DMS53 treated with DMSO at 0.1 percent for 48 hours (cell line): ENCODE results near the gene ZNF268.

ENCODE experiments used
- DNase-seq: peaks from one replicate; lab custom pipeline; 2025; ENCODE audit not compliant: unreplicated experiment; lab: John Stamatoyannopoulos, UW

The ZNF268 gene

DNA sequence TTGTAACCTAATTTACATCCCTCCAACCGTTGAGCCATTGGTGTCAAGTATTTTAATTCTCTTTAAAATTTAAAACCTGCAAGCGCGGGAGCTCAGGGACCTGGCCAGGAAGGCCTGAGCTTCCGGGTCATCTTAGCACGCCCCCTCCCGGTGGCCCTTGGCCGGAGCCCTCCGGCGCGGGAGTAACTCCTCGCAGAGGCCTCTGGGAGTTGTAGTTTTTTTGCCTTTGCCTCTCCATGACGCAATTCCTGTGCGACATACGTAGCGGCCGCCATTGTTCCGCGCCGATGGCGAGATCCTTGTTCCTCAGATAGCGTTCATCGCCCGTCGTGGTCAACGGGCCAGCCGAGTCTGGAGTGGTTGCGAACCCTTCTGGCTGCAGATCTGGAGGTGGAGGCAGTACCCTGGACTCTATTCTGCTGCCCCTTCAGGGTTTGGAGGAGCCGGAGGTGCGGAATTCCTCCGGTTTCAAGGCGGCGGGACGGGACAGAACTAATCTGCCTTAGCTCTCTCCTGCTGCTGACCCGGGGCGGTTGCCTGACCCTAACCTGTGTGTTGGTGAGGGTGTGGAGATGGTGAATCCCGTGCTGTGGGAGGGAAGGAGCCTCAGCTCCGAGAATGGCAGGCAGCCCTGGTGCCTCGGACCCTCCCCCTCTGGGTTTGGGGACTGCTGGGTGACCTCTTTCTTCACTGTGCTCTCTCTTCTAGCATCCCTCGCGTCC lies at the start of gene ZNF268:
ZNF268 (plus strand) TSS at position 258 of the 722 bp plus-strand sequence. CDS start 503 bp downstream, outside the sequence.
- peak; percentile 92 for DNase-seq

- no peak for DNase-seq
These were observed 45.5 kb upstream of the ZNF268 start for GRCh38 chr12:133135747-133136146.

- DNase-seq = no peak
These were observed 35.3 kb upstream of the ZNF268 start for GRCh38 chr12:133145981-133146380.

- DNase-seq = no peak
These were observed 25.1 kb upstream of the ZNF268 start for GRCh38 chr12:133156125-133156690.

- no peak for DNase-seq
These were observed 15.5 kb upstream of the ZNF268 start for GRCh38 chr12:133165776-133166175.

DNA sequence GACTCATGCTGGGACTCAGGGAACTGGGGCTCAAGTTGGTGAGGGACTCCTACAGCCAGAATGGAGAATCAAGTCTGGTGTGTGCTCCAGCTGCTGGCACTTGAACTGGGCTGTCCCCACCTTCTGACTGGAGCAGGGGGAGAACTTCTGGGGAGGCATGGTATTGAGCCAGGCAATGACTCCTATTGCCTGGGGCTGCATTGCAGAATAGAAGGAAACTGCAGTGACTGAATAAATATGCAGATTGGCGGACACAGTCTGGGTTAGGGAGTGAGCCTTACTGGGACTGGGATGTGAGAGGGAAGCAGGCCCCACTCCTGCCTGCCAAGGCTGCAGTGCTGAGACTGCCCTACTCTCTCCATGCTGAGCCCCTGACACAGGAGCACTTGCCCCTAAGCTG lies 8.8 kb upstream of the ZNF268 start:
- no peak for DNase-seq

DNA sequence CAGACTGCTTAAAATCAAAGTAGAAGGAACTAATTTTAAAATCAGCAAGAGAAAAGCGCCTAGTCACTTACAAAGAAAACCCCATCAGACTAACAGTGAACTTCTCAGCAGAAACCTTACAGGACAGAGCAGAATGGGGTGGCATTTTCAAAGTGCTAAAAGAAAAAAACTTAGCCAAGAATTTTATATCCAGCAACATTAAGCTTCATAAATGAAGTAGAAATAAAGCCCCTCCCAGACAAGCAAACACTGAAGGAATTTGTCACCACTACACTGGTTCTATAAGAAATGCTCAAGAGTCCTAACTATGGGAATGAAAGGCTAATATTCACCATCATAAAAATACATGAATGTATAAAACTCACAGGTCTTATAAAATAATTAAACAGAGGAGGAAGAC lies 6.4 kb upstream of the ZNF268 start:
- DNase-seq = no peak

DNA sequence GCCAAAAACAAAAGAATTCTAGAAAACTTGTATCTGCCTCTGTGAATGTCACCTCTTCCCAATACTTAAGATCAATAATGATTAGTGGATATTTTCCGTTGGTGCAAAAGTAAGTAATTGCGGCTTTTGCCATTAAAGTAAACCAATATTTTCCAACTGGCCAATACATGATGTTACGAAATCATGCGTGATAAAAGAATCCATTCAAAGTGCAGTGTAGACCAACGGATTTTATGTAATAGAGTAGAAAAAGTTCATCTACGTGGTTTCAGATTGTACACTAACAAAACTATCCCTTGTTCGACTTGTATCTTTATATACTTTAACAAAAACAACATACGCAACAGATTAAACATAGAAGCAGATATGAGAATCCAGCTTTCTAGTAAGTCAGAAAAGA lies 626 bp upstream of the ZNF268 start:
- no peak for DNase-seq

DNA sequence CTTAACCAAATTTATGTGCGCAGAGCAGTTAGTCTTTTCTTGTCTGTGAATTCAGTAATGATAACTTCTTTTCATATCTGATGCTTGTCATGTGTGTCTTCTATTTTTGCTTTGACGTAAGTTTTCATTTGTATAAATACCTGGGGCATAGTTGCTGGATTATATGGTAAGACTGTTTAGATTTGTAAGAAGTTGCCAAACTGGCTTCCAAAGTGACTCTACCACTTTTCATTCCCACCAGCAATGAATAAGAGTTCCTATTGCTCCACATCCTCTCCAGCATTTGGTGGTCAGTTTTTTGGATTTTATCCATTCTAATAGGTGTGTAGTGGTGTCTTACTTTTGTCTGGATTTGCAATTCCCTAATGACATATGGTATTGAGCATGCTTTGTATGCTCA lies 8.9 kb downstream of the ZNF268 start:
- DNase-seq = no peak

DNA sequence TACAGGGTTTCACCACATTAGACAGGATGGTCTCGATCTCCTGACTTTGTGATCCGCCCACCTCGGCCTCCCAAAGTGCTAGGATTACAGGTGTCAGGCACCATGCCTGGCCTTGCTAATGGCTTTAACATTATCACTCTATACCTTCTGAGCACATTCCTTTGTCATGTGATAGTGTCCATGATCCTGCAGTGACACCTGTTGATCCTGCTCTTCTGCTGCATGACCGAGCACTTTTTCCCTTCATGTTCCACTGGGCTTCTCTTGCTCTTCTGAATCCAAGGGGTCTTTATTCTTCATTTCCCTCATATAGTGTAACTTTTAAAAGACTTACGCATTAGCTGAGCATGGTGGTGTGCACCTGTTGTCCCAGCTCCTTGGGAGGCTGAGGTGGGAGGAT lies 11.6 kb downstream of the ZNF268 start:
- no peak for DNase-seq

DNA sequence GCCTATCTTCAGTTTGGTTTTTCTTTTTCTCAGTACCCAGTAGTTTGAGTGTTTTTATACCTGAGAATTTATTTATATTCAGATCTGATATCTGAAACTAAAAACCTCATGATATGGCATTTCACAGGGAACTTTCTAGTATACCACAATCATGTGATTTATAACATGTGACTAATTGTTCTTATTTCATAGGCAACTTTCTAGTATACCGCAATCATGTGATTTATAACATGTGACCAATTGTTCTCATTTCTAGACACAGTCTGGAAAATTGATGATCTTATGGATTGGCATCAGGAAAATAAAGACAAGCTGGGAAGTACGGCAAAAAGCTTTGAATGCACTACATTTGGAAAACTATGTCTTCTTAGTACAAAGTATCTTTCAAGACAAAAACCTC lies 20.6 kb downstream of the ZNF268 start:
- DNase-seq = no peak

GRCh38 chr12:133202493-133203343 lies 21.4 kb downstream of the ZNF268 start:
- no peak for DNase-seq

GRCh38 chr12:133203344-133204263 lies 22.3 kb downstream of the ZNF268 start:
- DNase-seq = no peak

DNA sequence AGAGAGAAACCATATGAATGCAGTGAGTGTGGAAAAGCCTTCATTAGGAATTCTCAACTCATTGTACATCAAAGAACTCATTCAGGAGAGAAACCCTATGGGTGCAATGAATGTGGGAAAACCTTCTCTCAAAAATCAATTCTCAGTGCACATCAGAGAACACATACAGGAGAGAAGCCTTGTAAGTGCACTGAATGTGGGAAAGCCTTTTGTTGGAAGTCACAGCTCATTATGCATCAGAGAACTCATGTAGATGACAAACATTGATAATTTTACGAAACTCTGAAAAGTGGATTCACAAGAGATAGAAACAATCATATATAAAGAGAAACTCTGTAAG lies 22.9 kb downstream of the ZNF268 start:
- no peak for DNase-seq

- DNase-seq = no peak
These were observed 25.1 kb downstream of the ZNF268 start for GRCh38 chr12:133206390-133206789.

GRCh38 chr12:133215724-133216123 lies 34.4 kb downstream of the ZNF268 start:
- no peak for DNase-seq

DNA sequence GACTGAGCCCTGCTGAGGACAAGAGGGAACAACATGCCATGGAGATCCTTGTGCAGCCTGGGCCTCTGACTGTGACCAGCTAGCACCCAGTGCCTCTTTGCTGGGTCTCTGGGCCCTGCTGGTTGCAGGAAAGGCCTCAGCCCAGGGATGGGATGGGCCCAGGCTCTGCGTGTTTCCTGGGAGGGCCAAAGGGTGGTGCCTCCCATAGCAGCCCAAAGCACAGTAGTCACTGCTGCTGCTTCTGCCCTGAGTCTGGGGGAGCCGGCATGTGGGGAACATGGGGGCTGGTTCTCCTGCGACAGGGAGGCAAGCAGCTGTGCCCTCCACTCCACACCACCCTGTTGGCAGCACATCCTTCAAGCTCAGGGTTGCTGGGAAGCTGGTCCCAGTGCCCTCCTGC lies 35.9 kb downstream of the ZNF268 start:
- no peak for DNase-seq

DNA sequence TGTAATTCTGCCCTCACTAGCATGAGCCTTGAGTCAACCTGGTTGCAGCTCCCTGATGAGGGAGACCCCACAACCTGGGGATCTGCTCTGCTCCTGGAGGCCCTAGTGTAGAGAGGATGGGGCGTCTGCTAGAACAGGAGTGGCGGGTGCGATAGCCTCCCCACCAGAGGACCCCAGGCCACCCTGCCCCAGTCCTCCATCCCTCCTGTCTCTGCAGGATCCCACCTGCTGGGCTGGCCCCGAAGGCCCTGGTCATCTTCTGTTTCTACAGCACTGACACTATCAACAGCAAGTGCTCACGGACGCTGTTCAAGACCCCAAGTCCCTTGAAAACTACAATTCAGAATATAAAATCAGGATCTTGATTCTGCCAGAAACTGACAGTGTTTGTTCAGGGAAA lies 39.2 kb downstream of the ZNF268 start:
- no peak for DNase-seq

DNA sequence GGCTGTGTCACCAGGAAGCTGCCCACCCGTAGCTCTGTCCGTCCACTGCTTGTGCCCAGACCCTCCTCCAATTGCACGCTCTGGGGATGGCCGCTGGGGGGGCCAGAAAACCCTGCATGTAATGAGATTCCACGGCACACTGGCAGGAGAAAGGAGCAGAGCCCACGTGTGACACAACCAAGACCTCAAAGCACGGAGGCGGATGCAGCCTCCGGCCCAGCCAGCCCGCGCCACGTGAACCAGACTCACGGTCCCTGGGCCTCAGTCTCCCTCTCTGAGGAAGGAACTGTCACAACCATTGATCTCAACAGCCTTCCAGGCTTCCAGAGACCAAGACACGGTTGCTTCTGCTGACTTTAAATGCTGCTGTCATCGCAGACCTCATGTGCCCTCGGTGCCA lies 39.9 kb downstream of the ZNF268 start:
- DNase-seq = no peak

GRCh38 chr12:133222211-133222610 lies 40.9 kb downstream of the ZNF268 start:
- no peak for DNase-seq

- no peak for DNase-seq
These were observed 44.2 kb downstream of the ZNF268 start for GRCh38 chr12:133225527-133225926.
